GM23338 (cell line): Measurements from ENCODE around the gene RFNG. TPM values are rescaled to one million over a fixed set of nuclear protein-coding genes. Genes with fewer than 3 reads are reported as not detected.

Experiments used
- ATAC-seq: fragments of 200-7000 bp; cut with Tn5 transposase; 3 replicates; pipeline ENCODE4 v1.9.1; 2020
- DNase-seq: peaks from one replicate; pipeline ENCODE4 v3.0.0-alpha.2; 2015; ENCODE audit warnings: low spot score
- H2AFZ ChIP-seq: fragments of 200-600 bp; sonication (generic); 2 replicates; pipeline ENCODE4 v1.8.0; 2016; ENCODE audit warnings: antibody characterized with exemption, mild to moderate bottlenecking, moderate library complexity
- H3F3A ChIP-seq: fragments of 200-600 bp; sonication (generic); replicated peaks from 2 replicates; pipeline ENCODE4 v1.8.0; 2017; ENCODE audit warnings: antibody characterized with exemption, mixed run types, low read depth
- H3K27ac ChIP-seq: fragments of 200-600 bp; sonication (generic); 2 replicates; pipeline ENCODE4 v1.6.1; 2016; ENCODE audit warnings: low read depth
- H3K27me3 ChIP-seq: fragments of 200-600 bp; sonication (generic); 2 replicates; pipeline ENCODE4 v1.8.0; 2016; ENCODE audit warnings: mild to moderate bottlenecking, mixed run types, moderate library complexity; ENCODE audit not compliant: insufficient read depth
- H3K36me3 ChIP-seq: fragments of 200-600 bp; sonication (generic); 2 replicates; pipeline ENCODE4 v1.8.0; 2016; ENCODE audit warnings: mild to moderate bottlenecking; ENCODE audit not compliant: insufficient read depth
- H3K4me1 ChIP-seq: fragments of 200-600 bp; sonication (generic); 2 replicates; pipeline ENCODE4 v1.8.0; 2016; ENCODE audit warnings: mild to moderate bottlenecking, moderate library complexity; ENCODE audit not compliant: insufficient read depth
- H3K4me2 ChIP-seq: fragments of 200-600 bp; sonication (generic); 2 replicates; pipeline ENCODE4 v1.7.1; 2017; ENCODE audit warnings: mixed run types
- H3K4me3 ChIP-seq: fragments of 200-600 bp; sonication (generic); 2 replicates; pipeline ENCODE4 v1.6.1; 2016; ENCODE audit warnings: mixed run types
- H3K79me2 ChIP-seq: fragments of 200-600 bp; sonication (generic); replicated peaks from 2 replicates; pipeline ENCODE4 v1.8.0; 2017; ENCODE audit warnings: mild to moderate bottlenecking; ENCODE audit not compliant: insufficient read depth
- H3K9me2 ChIP-seq: fragments of 200-600 bp; sonication (generic); 2 replicates; pipeline ENCODE4 v1.8.0; 2017; ENCODE audit not compliant: insufficient read depth
- H4K20me1 ChIP-seq: fragments of 200-600 bp; sonication (generic); replicated peaks from 2 replicates; pipeline ENCODE4 v1.8.0; 2017; ENCODE audit warnings: mild to moderate bottlenecking; ENCODE audit not compliant: insufficient read depth
- H3K27ac Mint-ChIP-seq: 2 replicates; pipeline ENCODE4 v1.8.0; 2020; ENCODE audit warnings: inconsistent platforms, mild to moderate bottlenecking, moderate library complexity, mixed read lengths
- H3K27me3 Mint-ChIP-seq: 3 replicates; pipeline ENCODE4 v1.8.0; 2022; ENCODE audit warnings: low read depth, mild to moderate bottlenecking, moderate library complexity, mixed read lengths, inconsistent platforms; ENCODE audit not compliant: insufficient read depth, poor library complexity
- H3K36me3 Mint-ChIP-seq: 3 replicates; pipeline ENCODE4 v1.8.0; 2021; ENCODE audit warnings: low read depth, mild to moderate bottlenecking, inconsistent platforms, moderate library complexity, mixed read lengths
- H3K4me1 Mint-ChIP-seq: 3 replicates; pipeline ENCODE4 v1.8.0; 2020; ENCODE audit warnings: mild to moderate bottlenecking, inconsistent platforms, mixed read lengths
- H3K4me3 Mint-ChIP-seq: 3 replicates; pipeline ENCODE4 v1.8.0; 2021; ENCODE audit warnings: moderate library complexity, mild to moderate bottlenecking, inconsistent platforms, mixed read lengths
- H3K9me3 Mint-ChIP-seq: 3 replicates; pipeline ENCODE4 v1.8.0; 2020; ENCODE audit warnings: moderate library complexity, mild to moderate bottlenecking, inconsistent platforms, mixed read lengths
- CTCF ChIP-seq, 2 experiments: fragments of 200-600 bp in 1 of 2; sonication (generic) in 1 of 2; conservative IDR thresholded peaks; 2 replicates each; pipeline versions ENCODE4 v1.5.1 to v1.6.1; 2016 to 2017; ENCODE audit warnings: antibody characterized with exemption in 2 of 2, low read depth in 2 of 2, mild to moderate bottlenecking in 2 of 2, moderate library complexity in 1 of 2
- EZH2phosphoT487 ChIP-seq: fragments of 200-600 bp; sonication (generic); IDR thresholded peaks from one replicate; pipeline ENCODE4 v1.8.1; 2018; ENCODE audit warnings: antibody characterized with exemption; ENCODE audit not compliant: unreplicated experiment
- JUNB ChIP-seq: IDR thresholded peaks from one replicate; pipeline ENCODE4 v1.6.1; 2016; ENCODE audit warnings: antibody characterized with exemption; ENCODE audit not compliant: unreplicated experiment
- POLR2AphosphoS5 ChIP-seq: IDR thresholded peaks from 2 replicates; pipeline ENCODE4 v1.6.1; 2016; ENCODE audit warnings: antibody characterized with exemption, low read depth
- STAT1 ChIP-seq: IDR thresholded peaks from one replicate; pipeline ENCODE4 v1.6.1; 2016; ENCODE audit warnings: antibody characterized with exemption; ENCODE audit not compliant: unreplicated experiment
- ZNF114 ChIP-seq: fragments of 250-450 bp; sonication (Bioruptor Pico); IDR thresholded peaks from 2 replicates; pipeline ENCODE4 v1.5.0; 2020; ENCODE audit warnings: mild to moderate bottlenecking, moderate library complexity
- ZNF462 ChIP-seq: fragments of 250-450 bp; sonication (Bioruptor Pico); IDR thresholded peaks from 2 replicates; pipeline ENCODE4 v1.5.0; 2020; ENCODE audit warnings: mild to moderate bottlenecking, moderate library complexity
- polyA plus RNA-seq: library from polyadenylated mRNA; unstranded; fragments of >200 nt; fragmentation: Nextera tagmentation; extraction: Ambion mirVana; gene quantifications from 2 replicates; pipeline ENCODE4 v1.2.1, GENCODE V29; 2016
- total RNA-seq: library from RNA; depleted of rRNA; stranded (reverse); fragments of >200 nt; shearing (Covaris generic); gene quantifications from 2 replicates; pipeline ENCODE4 v1.2.3, GENCODE V29; 2014
- TF ChIP-seq, protein P1 (sequence below): IDR thresholded peaks from 2 replicates; pipeline ENCODE4 v1.6.1; 2016; ENCODE audit warnings: antibody characterized with exemption
- TF ChIP-seq, protein P2 (sequence below): IDR thresholded peaks from one replicate; pipeline ENCODE4 v1.6.1; 2018; ENCODE audit warnings: antibody characterized with exemption; ENCODE audit not compliant: unreplicated experiment

RFNG gene
- total and polyA plus RNA-seq, 2 experiments from 2014 or later, result 18.0 to 44.7 TPM

DNA sequence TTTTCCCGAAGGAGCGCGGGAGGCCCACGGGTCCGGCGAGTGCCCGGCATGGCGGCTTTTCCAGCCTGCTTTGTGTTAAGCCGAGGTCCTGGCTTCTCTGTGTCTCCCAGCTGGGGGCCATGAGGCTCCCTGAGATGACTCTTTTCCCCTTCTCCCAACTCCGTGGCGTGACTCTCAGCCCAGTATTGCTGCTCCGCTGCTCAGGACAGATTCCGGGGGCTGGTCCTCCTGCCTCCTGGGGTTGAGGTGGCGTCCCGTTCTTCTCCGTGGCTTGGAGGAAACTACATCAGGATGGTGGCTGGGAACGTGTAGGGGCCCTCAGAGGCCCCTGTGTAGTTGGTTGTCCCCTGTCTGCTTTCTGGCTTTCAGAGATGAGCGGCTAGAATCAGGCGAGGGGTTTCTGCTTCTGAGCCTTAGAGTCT lies 1.0 kb upstream of the RFNG start:
- no peak for ATAC-seq
- no peaks in the 10 kb centered on the region; the same call in 2 of the 3 replicates for H3K4me1 Mint-ChIP-seq

More for the DNA sequence above, 1.0 kb upstream of the RFNG start:
- 0 out of 2 replicates have a peak, but pooled peaks cover 6% of the 10 kb centered on the region for H3F3A ChIP-seq
- H3K4me2 ChIP-seq, result peak overlapping the region; percentile 89
- Mint-ChIP-seq H3K36me3 (peaks cover 19% of the 10 kb centered on the region; the same call in 2 of the 3 replicates), H3K9me3 (no peaks in the 10 kb centered on the region), H3K27ac (no peak overlapping the region), H3K4me3 (peak overlapping the region; percentile 86), H3K27me3 (peaks cover 11% of the 10 kb centered on the region)
- H3K4me3 ChIP-seq, result peak overlapping the region; percentile 89
- H3K27ac ChIP-seq, result no peak overlapping the region
- H2AFZ ChIP-seq, result no peak overlapping the region
- DNase-seq, result no peak
- H3K27me3 ChIP-seq, result no peaks in the 10 kb centered on the region
- H3K9me2 ChIP-seq, result no peaks in the 10 kb centered on the region
- H3K36me3 ChIP-seq, result peaks cover 4% of the 10 kb centered on the region; the same call in 1 of the 2 replicates
- peaks cover 8% of the 10 kb centered on the region; the same call in 1 of the 2 replicates for H4K20me1 ChIP-seq
- TF ChIP-seq, protein P1, sequence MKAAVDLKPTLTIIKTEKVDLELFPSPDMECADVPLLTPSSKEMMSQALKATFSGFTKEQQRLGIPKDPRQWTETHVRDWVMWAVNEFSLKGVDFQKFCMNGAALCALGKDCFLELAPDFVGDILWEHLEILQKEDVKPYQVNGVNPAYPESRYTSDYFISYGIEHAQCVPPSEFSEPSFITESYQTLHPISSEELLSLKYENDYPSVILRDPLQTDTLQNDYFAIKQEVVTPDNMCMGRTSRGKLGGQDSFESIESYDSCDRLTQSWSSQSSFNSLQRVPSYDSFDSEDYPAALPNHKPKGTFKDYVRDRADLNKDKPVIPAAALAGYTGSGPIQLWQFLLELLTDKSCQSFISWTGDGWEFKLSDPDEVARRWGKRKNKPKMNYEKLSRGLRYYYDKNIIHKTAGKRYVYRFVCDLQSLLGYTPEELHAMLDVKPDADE, result no peak
- TF ChIP-seq JUNB, result no peak
- TF ChIP-seq ZNF114 (CRISPR knock-in tag), result no peak
- TF ChIP-seq, protein P2, sequence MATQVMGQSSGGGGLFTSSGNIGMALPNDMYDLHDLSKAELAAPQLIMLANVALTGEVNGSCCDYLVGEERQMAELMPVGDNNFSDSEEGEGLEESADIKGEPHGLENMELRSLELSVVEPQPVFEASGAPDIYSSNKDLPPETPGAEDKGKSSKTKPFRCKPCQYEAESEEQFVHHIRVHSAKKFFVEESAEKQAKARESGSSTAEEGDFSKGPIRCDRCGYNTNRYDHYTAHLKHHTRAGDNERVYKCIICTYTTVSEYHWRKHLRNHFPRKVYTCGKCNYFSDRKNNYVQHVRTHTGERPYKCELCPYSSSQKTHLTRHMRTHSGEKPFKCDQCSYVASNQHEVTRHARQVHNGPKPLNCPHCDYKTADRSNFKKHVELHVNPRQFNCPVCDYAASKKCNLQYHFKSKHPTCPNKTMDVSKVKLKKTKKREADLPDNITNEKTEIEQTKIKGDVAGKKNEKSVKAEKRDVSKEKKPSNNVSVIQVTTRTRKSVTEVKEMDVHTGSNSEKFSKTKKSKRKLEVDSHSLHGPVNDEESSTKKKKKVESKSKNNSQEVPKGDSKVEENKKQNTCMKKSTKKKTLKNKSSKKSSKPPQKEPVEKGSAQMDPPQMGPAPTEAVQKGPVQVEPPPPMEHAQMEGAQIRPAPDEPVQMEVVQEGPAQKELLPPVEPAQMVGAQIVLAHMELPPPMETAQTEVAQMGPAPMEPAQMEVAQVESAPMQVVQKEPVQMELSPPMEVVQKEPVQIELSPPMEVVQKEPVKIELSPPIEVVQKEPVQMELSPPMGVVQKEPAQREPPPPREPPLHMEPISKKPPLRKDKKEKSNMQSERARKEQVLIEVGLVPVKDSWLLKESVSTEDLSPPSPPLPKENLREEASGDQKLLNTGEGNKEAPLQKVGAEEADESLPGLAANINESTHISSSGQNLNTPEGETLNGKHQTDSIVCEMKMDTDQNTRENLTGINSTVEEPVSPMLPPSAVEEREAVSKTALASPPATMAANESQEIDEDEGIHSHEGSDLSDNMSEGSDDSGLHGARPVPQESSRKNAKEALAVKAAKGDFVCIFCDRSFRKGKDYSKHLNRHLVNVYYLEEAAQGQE, result no peak
- TF ChIP-seq POLR2AphosphoS5, result no peak
- TF ChIP-seq CTCF (conservative IDR thresholded peaks at IDR 0.05; ENCODE audit: low read depth in 2 of 2), result no peak
- no peak for TF ChIP-seq STAT1
- no peak for TF ChIP-seq EZH2phosphoT487
- no peak for TF ChIP-seq ZNF462
- H3K79me2 ChIP-seq, result peaks cover 9% of the 10 kb centered on the region; the same call in 1 of the 2 replicates
- no peaks in the 10 kb centered on the region for H3K4me1 ChIP-seq
